GM23338 (cell line): ENCODE results near the gene PKD1. TPM values are rescaled to one million over a fixed set of nuclear protein-coding genes. Genes with fewer than 3 reads are reported as not detected.

ENCODE experiments used
- ATAC-seq: fragments of 200-7000 bp; cut with Tn5 transposase; 3 replicates; pipeline ENCODE4 v1.9.1; 2020
- DNase-seq: peaks from one replicate; pipeline ENCODE4 v3.0.0-alpha.2; 2015; ENCODE audit warnings: low spot score
- H2AFZ ChIP-seq: fragments of 200-600 bp; sonication (generic); 2 replicates; pipeline ENCODE4 v1.8.0; 2016; ENCODE audit warnings: antibody characterized with exemption, mild to moderate bottlenecking, moderate library complexity
- H3F3A ChIP-seq: fragments of 200-600 bp; sonication (generic); replicated peaks from 2 replicates; pipeline ENCODE4 v1.8.0; 2017; ENCODE audit warnings: antibody characterized with exemption, mixed run types, low read depth
- H3K27ac ChIP-seq: fragments of 200-600 bp; sonication (generic); 2 replicates; pipeline ENCODE4 v1.6.1; 2016; ENCODE audit warnings: low read depth
- H3K27me3 ChIP-seq: fragments of 200-600 bp; sonication (generic); 2 replicates; pipeline ENCODE4 v1.8.0; 2016; ENCODE audit warnings: mild to moderate bottlenecking, mixed run types, moderate library complexity; ENCODE audit not compliant: insufficient read depth
- H3K36me3 ChIP-seq: fragments of 200-600 bp; sonication (generic); 2 replicates; pipeline ENCODE4 v1.8.0; 2016; ENCODE audit warnings: mild to moderate bottlenecking; ENCODE audit not compliant: insufficient read depth
- H3K4me1 ChIP-seq: fragments of 200-600 bp; sonication (generic); 2 replicates; pipeline ENCODE4 v1.8.0; 2016; ENCODE audit warnings: mild to moderate bottlenecking, moderate library complexity; ENCODE audit not compliant: insufficient read depth
- H3K4me2 ChIP-seq: fragments of 200-600 bp; sonication (generic); 2 replicates; pipeline ENCODE4 v1.7.1; 2017; ENCODE audit warnings: mixed run types
- H3K4me3 ChIP-seq: fragments of 200-600 bp; sonication (generic); 2 replicates; pipeline ENCODE4 v1.6.1; 2016; ENCODE audit warnings: mixed run types
- H3K79me2 ChIP-seq: fragments of 200-600 bp; sonication (generic); replicated peaks from 2 replicates; pipeline ENCODE4 v1.8.0; 2017; ENCODE audit warnings: mild to moderate bottlenecking; ENCODE audit not compliant: insufficient read depth
- H3K9me2 ChIP-seq: fragments of 200-600 bp; sonication (generic); 2 replicates; pipeline ENCODE4 v1.8.0; 2017; ENCODE audit not compliant: insufficient read depth
- H4K20me1 ChIP-seq: fragments of 200-600 bp; sonication (generic); replicated peaks from 2 replicates; pipeline ENCODE4 v1.8.0; 2017; ENCODE audit warnings: mild to moderate bottlenecking; ENCODE audit not compliant: insufficient read depth
- H3K27ac Mint-ChIP-seq: 2 replicates; pipeline ENCODE4 v1.8.0; 2020; ENCODE audit warnings: inconsistent platforms, mild to moderate bottlenecking, moderate library complexity, mixed read lengths
- H3K27me3 Mint-ChIP-seq: 3 replicates; pipeline ENCODE4 v1.8.0; 2022; ENCODE audit warnings: low read depth, mild to moderate bottlenecking, moderate library complexity, mixed read lengths, inconsistent platforms; ENCODE audit not compliant: insufficient read depth, poor library complexity
- H3K36me3 Mint-ChIP-seq: 3 replicates; pipeline ENCODE4 v1.8.0; 2021; ENCODE audit warnings: low read depth, mild to moderate bottlenecking, inconsistent platforms, moderate library complexity, mixed read lengths
- H3K4me1 Mint-ChIP-seq: 3 replicates; pipeline ENCODE4 v1.8.0; 2020; ENCODE audit warnings: mild to moderate bottlenecking, inconsistent platforms, mixed read lengths
- H3K4me3 Mint-ChIP-seq: 3 replicates; pipeline ENCODE4 v1.8.0; 2021; ENCODE audit warnings: moderate library complexity, mild to moderate bottlenecking, inconsistent platforms, mixed read lengths
- H3K9me3 Mint-ChIP-seq: 3 replicates; pipeline ENCODE4 v1.8.0; 2020; ENCODE audit warnings: moderate library complexity, mild to moderate bottlenecking, inconsistent platforms, mixed read lengths
- CTCF ChIP-seq, 2 experiments: fragments of 200-600 bp in 1 of 2; sonication (generic) in 1 of 2; conservative IDR thresholded peaks; 2 replicates each; pipeline versions ENCODE4 v1.5.1 to v1.6.1; 2016 to 2017; ENCODE audit warnings: antibody characterized with exemption in 2 of 2, low read depth in 2 of 2, mild to moderate bottlenecking in 2 of 2, moderate library complexity in 1 of 2
- EZH2phosphoT487 ChIP-seq: fragments of 200-600 bp; sonication (generic); IDR thresholded peaks from one replicate; pipeline ENCODE4 v1.8.1; 2018; ENCODE audit warnings: antibody characterized with exemption; ENCODE audit not compliant: unreplicated experiment
- NANOG ChIP-seq: IDR thresholded peaks from 2 replicates; pipeline ENCODE4 v1.6.1; 2016; ENCODE audit warnings: antibody characterized with exemption, borderline replicate concordance
- POLR2AphosphoS5 ChIP-seq: IDR thresholded peaks from 2 replicates; pipeline ENCODE4 v1.6.1; 2016; ENCODE audit warnings: antibody characterized with exemption, low read depth
- ZNF114 ChIP-seq: fragments of 250-450 bp; sonication (Bioruptor Pico); IDR thresholded peaks from 2 replicates; pipeline ENCODE4 v1.5.0; 2020; ENCODE audit warnings: mild to moderate bottlenecking, moderate library complexity
- ZNF331 ChIP-seq: fragments of 250-450 bp; sonication (Bioruptor Pico); IDR thresholded peaks from 2 replicates; pipeline ENCODE4 v1.5.0; 2020; ENCODE audit warnings: low read depth, mild to moderate bottlenecking, moderate library complexity
- polyA plus RNA-seq: library from polyadenylated mRNA; unstranded; fragments of >200 nt; fragmentation: Nextera tagmentation; extraction: Ambion mirVana; gene quantifications from 2 replicates; pipeline ENCODE4 v1.2.1, GENCODE V29; 2016
- total RNA-seq: library from RNA; depleted of rRNA; stranded (reverse); fragments of >200 nt; shearing (Covaris generic); gene quantifications from 2 replicates; pipeline ENCODE4 v1.2.3, GENCODE V29; 2014
- TF ChIP-seq, protein P1 (sequence below): fragments of 250-450 bp; sonication (Bioruptor Pico); IDR thresholded peaks from 2 replicates; pipeline ENCODE4 v1.5.0; 2020; ENCODE audit warnings: mild to moderate bottlenecking, moderate library complexity

PKD1 gene
- total and polyA plus RNA-seq, 2 experiments from 2014 or later = 21.1 to 107 TPM

GRCh38 chr16:2165861-2166260 is 30.2 kb upstream of the PKD1 start:
- Mint-ChIP-seq H3K9me3 (no peaks in the 10 kb centered on the region; the same call in 2 of the 3 replicates), H3K27me3 (peaks cover 16% of the 10 kb centered on the region), H3K4me1 (peaks cover 2% of the 10 kb centered on the region; the same call in 2 of the 3 replicates), H3K36me3 (peaks cover 34% of the 10 kb centered on the region), H3K4me3 (no peak overlapping the region; the same call in 2 of the 3 replicates), H3K27ac (no peak overlapping the region)
- Histone ChIP-seq H3K36me3 (peaks cover 4% of the 10 kb centered on the region; the same call in 1 of the 2 replicates), H3K4me2 (no peak overlapping the region), H3K27me3 (no peaks in the 10 kb centered on the region), H3K79me2 (peaks cover 23% of the 10 kb centered on the region), H3K4me3 (no peak overlapping the region), H3K27ac (no peak overlapping the region), H3K4me1 (no peaks in the 10 kb centered on the region; the same call in 1 of the 2 replicates), H4K20me1 (no peaks in the 10 kb centered on the region; the same call in none of the 2 replicates), H2AFZ (no peak overlapping the region), H3F3A (peaks cover 13% of the 10 kb centered on the region; the same call in 1 of the 2 replicates), H3K9me2 (no peaks in the 10 kb centered on the region)
- TF ChIP-seq ZNF114 (no peak), ZNF331 (CRISPR knock-in tag) (no peak), POLR2AphosphoS5 (no peak), CTCF (conservative IDR thresholded peaks at IDR 0.05; ENCODE audit: low read depth in 2 of 2) (no peak), EZH2phosphoT487 (no peak), NANOG (no peak)
- TF ChIP-seq, protein P1, sequence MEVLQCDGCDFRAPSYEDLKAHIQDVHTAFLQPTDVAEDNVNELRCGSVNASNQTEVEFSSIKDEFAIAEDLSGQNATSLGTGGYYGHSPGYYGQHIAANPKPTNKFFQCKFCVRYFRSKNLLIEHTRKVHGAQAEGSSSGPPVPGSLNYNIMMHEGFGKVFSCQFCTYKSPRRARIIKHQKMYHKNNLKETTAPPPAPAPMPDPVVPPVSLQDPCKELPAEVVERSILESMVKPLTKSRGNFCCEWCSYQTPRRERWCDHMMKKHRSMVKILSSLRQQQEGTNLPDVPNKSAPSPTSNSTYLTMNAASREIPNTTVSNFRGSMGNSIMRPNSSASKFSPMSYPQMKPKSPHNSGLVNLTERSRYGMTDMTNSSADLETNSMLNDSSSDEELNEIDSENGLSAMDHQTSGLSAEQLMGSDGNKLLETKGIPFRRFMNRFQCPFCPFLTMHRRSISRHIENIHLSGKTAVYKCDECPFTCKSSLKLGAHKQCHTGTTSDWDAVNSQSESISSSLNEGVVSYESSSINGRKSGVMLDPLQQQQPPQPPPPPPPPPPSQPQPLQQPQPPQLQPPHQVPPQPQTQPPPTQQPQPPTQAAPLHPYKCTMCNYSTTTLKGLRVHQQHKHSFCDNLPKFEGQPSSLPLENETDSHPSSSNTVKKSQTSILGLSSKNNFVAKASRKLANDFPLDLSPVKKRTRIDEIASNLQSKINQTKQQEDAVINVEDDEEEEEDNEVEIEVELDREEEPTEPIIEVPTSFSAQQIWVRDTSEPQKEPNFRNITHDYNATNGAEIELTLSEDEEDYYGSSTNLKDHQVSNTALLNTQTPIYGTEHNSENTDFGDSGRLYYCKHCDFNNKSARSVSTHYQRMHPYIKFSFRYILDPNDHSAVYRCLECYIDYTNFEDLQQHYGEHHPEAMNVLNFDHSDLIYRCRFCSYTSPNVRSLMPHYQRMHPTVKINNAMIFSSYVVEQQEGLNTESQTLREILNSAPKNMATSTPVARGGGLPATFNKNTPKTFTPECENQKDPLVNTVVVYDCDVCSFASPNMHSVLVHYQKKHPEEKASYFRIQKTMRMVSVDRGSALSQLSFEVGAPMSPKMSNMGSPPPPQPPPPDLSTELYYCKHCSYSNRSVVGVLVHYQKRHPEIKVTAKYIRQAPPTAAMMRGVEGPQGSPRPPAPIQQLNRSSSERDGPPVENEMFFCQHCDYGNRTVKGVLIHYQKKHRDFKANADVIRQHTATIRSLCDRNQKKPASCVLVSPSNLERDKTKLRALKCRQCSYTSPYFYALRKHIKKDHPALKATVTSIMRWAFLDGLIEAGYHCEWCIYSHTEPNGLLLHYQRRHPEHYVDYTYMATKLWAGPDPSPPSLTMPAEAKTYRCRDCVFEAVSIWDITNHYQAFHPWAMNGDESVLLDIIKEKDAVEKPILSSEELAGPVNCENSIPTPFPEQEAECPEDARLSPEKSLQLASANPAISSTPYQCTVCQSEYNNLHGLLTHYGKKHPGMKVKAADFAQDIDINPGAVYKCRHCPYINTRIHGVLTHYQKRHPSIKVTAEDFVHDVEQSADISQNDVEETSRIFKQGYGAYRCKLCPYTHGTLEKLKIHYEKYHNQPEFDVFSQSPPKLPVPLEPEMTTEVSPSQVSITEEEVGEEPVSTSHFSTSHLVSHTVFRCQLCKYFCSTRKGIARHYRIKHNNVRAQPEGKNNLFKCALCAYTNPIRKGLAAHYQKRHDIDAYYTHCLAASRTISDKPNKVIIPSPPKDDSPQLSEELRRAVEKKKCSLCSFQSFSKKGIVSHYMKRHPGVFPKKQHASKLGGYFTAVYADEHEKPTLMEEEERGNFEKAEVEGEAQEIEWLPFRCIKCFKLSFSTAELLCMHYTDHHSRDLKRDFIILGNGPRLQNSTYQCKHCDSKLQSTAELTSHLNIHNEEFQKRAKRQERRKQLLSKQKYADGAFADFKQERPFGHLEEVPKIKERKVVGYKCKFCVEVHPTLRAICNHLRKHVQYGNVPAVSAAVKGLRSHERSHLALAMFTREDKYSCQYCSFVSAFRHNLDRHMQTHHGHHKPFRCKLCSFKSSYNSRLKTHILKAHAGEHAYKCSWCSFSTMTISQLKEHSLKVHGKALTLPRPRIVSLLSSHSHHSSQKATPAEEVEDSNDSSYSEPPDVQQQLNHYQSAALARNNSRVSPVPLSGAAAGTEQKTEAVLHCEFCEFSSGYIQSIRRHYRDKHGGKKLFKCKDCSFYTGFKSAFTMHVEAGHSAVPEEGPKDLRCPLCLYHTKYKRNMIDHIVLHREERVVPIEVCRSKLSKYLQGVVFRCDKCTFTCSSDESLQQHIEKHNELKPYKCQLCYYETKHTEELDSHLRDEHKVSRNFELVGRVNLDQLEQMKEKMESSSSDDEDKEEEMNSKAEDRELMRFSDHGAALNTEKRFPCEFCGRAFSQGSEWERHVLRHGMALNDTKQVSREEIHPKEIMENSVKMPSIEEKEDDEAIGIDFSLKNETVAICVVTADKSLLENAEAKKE (CRISPR knock-in tag) = no peak
- DNase-seq = no peak
- ATAC-seq = no peak
